GM18499 (cell line): ENCODE results near the gene SLC4A5.
A peak's percentile ranks its signal among the peaks of the same experiment; 100 is the strongest.

ENCODE experiments used
- ATAC-seq: cut with Tn5 transposase; IDR thresholded peaks from one replicate; pipeline ENCODE4 v1.9.1; 2021; ENCODE audit warnings: moderate number of reproducible peaks; ENCODE audit not compliant: insufficient read depth, unreplicated experiment

Gene SLC4A5

DNA sequence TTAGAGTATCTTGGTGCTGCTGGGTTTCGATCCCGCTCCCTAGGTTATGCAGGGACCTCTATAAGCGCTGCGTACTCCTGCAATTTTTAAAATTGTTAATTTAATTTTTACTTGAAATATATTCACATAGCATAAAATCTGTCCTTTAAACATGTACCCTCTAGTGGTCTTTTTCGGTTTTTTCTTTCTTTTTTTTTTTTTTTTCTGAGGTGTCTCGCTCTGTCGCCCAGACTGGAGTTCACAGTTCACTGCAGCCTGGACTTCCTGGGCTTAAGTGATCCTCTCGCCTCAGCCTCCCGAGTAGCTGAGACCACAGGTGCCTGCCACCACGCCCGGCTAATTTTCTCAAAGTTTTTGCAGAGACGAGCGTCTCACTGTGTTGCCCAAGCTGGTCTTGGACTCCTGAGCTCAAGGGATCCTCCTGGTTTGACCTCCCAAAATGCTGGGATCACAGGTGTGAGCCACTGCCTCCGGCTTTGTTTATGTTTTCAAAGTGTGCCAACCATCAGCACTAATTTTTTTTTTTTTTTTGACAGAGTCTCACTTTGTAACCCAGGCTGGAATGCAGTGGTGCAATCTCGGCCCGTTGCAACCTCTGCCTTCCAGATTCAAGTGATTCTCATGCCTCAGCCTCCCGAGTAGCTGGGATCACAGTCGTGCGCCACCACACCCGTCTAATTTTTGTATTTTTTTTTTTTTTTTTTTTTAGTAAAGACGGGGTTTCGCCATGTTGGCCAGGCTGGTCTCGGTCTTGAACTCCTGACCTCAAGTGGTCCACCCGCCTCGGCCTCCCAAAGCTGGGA, 164.0 kb downstream of the SLC4A5 start:
- peak; percentile 4 for ATAC-seq

DNA sequence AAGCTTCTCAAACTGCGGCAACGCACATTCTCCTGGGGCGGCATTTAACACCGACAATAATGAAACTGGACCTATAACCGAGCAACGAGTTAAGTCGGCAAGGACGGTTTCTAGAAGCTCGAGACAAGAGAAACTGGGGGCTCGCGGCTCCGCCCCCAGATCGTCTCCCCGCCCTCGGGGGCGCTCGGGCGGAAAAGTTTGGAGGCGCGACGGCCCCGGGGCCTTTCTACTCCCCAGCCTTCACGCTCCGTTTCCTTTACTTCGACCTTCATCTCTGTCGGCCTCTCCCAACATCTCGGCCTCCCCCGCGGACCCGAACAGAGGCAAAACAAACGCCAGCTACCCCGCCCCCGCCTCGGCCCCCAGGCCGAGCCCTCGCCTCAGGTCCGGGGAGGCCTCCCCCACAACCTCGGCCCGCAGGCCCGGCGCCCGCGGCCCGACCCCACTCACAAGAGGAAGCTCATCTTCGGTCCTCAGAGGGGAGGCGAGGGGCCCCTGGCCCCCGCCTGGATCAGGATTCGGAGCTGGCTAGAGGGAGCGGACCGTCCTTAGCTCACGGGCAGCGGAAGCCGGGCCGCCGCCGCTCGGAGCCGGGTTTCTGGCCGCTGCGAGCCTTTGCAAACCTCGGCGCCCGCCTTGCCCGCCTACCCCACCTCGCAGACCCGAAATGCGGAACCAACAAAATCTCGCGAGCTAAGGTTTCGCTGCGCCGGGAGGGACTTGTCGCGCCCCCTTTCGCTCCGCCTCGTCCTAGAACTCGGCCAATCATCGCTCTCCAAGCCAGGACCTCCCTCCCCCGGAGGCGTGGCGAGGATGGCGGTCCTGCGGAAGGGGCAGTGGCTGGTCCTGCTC, 164.8 kb downstream of the SLC4A5 start, which contains the start of gene MOB1A:
Gene MOB1A (minus strand): TSS at position 669 of the 852 bp plus-strand sequence. CDS start 205 bp downstream, at position 464.
- peak; percentile 64 for ATAC-seq

DNA sequence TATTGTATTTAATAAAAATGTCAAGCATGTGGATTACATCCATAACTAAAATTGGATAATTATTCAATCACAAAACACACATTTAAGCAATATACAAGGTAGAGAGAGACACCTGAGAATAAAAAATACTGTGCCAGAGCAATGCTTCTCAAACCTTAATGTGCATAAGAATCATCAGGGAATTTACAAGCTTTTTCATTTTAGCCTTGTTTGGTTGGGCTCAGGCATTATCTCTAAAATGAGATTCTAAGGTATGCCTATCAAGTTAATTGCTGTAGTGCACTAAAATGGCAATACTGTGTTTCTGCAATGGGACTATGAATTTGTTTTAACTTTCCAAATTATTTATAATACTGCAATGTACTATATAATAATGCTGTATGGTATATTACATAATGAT, 165.5 kb downstream of the SLC4A5 start:
- no peak for ATAC-seq

DNA sequence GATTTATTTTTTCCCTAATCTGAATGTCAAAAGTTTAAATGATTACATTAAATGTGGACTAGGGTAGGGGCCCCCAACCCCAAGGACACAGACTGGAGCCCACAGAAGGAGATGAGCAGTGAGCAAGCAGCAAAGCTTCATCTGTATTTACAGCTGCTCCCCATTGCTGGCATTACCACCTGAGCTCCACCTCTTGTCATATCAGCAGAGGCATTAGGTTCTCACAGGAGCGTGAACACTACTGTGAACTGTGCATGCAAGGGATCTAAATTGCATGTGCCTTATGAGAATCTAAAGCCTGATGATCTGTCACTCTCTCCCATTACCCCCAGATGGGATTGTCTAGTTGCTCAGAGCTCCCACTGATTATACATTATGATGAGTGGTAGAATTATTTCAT, 168.3 kb downstream of the SLC4A5 start:
- no peak for ATAC-seq

DNA sequence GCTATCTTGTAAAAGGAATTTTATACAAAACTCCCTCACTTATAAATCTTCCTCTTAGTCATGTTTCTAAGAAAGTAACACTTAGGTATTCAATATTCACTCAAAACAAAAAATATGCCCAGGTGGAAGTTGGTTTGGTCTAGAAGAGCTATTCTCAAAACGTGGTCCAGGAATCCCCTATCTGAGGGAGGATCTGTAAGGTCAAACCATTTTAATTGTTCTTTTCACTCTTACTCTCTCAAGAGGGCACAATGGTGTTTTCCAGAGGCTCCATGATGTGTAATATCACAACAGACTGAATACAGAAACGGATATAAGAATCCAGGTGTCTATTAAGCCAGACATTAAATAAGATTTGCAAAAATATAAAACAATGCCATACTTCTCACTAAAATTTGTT, 174.5 kb downstream of the SLC4A5 start:
- no peak for ATAC-seq
